PC-3 (cell line): ENCODE results near the gene TTC7B. TPM values are rescaled to one million over a fixed set of nuclear protein-coding genes. Genes with fewer than 3 reads are reported as not detected.

Experiments
- ATAC-seq: fragments of 200-7000 bp; cut with Tn5 transposase; 2 replicates; pipeline ENCODE4 v1.9.1; 2020; ENCODE audit warnings: mild to moderate bottlenecking, moderate library complexity
- BruUV-seq: library from RNA; stranded (reverse); fragments of 400-500 nt; replicated peaks from 2 replicates; lab custom pipeline; 2021; lab: Mats Ljungman, UMichigan
- CTCF ChIA-PET: fragments of 300-600 bp; sonication (Branson Sonifier 250); formaldehyde crosslinking; loops from one replicate; lab custom pipeline; 2022; ENCODE audit warnings: antibody characterized with exemption; lab: Charles Lee
- POLR2A ChIA-PET: fragments of 300-600 bp; sonication (Branson Sonifier 250); formaldehyde crosslinking; loops from one replicate; lab custom pipeline; 2022; ENCODE audit warnings: antibody characterized with exemption; ENCODE audit not compliant: unreplicated experiment; lab: Charles Lee
- DNase-seq: peaks from one replicate; pipeline ENCODE4 v3.0.0-alpha.2; 2015
- H2AFZ ChIP-seq: fragments of 300-600 bp; sonication (generic); 2 replicates; pipeline ENCODE4 v1.6.0; 2016; ENCODE audit warnings: antibody characterized with exemption, low read length
- H3F3A ChIP-seq: fragments of 300-600 bp; sonication (generic); one replicate; pipeline ENCODE4 v1.6.0; 2017; ENCODE audit warnings: antibody characterized with exemption, low read length, control low read depth, mild to moderate bottlenecking; ENCODE audit not compliant: unreplicated experiment
- H3K27ac ChIP-seq: fragments of 300-600 bp; sonication (generic); 2 replicates; pipeline ENCODE4 v1.5.1; 2016; ENCODE audit warnings: mild to moderate bottlenecking, low read length
- H3K27me3 ChIP-seq: fragments of 300-600 bp; sonication (generic); 2 replicates; pipeline ENCODE4 v1.6.1; 2016; ENCODE audit warnings: low read length, mixed read lengths
- H3K36me3 ChIP-seq: fragments of 300-600 bp; sonication (generic); 2 replicates; pipeline ENCODE4 v1.6.1; 2016; ENCODE audit warnings: low read depth, mixed run types, low read length, mixed read lengths
- H3K4me1 ChIP-seq: fragments of 300-600 bp; sonication (generic); 2 replicates; pipeline ENCODE4 v1.5.1; 2016; ENCODE audit warnings: low read length; ENCODE audit not compliant: insufficient read depth
- H3K4me2 ChIP-seq: fragments of 300-600 bp; sonication (generic); 2 replicates; pipeline ENCODE4 v1.6.0; 2016; ENCODE audit warnings: low read length
- H3K4me3 ChIP-seq: fragments of 300-600 bp; sonication (generic); 2 replicates; pipeline ENCODE4 v1.5.1; 2016; ENCODE audit warnings: mild to moderate bottlenecking, low read length, mixed read lengths
- H3K79me2 ChIP-seq: fragments of 300-600 bp; sonication (generic); 2 replicates; pipeline ENCODE4 v1.6.1; 2017; ENCODE audit warnings: low read length, mixed read lengths
- H3K9ac ChIP-seq: fragments of 300-600 bp; sonication (generic); 2 replicates; pipeline ENCODE4 v1.6.0; 2016; ENCODE audit warnings: mild to moderate bottlenecking, low read length
- H3K9me2 ChIP-seq: fragments of 300-600 bp; sonication (generic); replicated peaks from 2 replicates; pipeline ENCODE4 v1.6.1; 2016; ENCODE audit warnings: mixed run types, low read length, mixed read lengths
- H3K9me3 ChIP-seq: fragments of 300-600 bp; sonication (generic); 2 replicates; pipeline ENCODE4 v1.6.1; 2016; ENCODE audit warnings: low read length, mixed read lengths
- H4K20me1 ChIP-seq: fragments of 300-600 bp; sonication (generic); 2 replicates; pipeline ENCODE4 v1.6.1; 2016; ENCODE audit warnings: low read length, mixed read lengths
- CTCF ChIP-seq: fragments of 300-600 bp; sonication (generic); conservative IDR thresholded peaks from 2 replicates; pipeline ENCODE4 v1.5.1; 2017; ENCODE audit warnings: antibody characterized with exemption, low read depth, mild to moderate bottlenecking, low read length
- EZH2 ChIP-seq: fragments of 300-600 bp; sonication (generic); IDR thresholded peaks from one replicate; pipeline ENCODE4 v1.6.1; 2017; ENCODE audit warnings: antibody characterized with exemption, mild to moderate bottlenecking, low read length; ENCODE audit not compliant: unreplicated experiment
- EZH2phosphoT487 ChIP-seq: fragments of 300-600 bp; sonication (generic); IDR thresholded peaks from 2 replicates; pipeline ENCODE4 v1.6.1; 2018; ENCODE audit warnings: mild to moderate bottlenecking, antibody characterized with exemption, low read length, borderline replicate concordance
- intact Hi-C: fragments of 100-400 bp; cut with micrococcal nuclease; formaldehyde crosslinking; loops from 2 replicates; pipeline ENCODE4 v1.9.0; 2023
- total RNA-seq: library from RNA; depleted of rRNA; stranded (reverse); fragments of >200 nt; gene quantifications from 2 replicates; pipeline ENCODE4 v1.2.3, GENCODE V29; 2014

Gene TTC7B
- total RNA-seq, 1 experiment from 2014 or later, result 45.6 TPM

DNA sequence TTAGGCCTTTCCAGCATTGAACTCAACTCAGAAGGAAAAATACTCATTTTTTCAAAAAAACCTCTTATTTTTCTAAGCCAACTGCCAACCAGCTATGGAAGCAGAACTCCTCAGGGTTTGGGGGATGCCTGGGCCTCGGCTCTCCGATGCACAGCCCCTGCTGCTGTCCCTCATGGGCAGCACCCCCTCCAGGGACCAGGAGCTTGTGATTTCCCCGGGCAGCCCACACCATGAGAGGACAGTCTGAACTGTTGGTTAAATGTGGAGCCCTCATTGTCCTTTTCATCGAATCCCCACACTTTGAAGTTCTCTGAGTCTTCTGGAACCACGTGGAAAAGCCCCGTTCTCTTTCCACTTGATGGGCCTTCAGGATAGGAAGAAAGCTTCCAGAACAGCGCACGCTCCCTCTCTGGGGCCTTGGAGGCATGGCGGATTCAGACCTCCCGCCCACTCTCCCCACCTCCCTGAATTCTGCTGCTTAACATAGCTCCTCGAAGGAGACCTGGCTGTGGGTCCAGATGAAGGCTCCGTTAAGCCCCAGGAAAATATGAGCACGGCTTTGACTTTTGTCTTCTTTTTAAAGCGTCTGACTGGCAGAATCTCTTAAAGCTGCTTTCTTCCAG lies 262.8 kb downstream of the TTC7B start:
- Histone ChIP-seq H3F3A (no peaks in the 10 kb centered on the region), H3K4me1 (no peaks in the 10 kb centered on the region), H3K9me3 (no peaks in the 10 kb centered on the region), H3K4me3 (no peak overlapping the region), H3K9ac (no peak overlapping the region), H3K4me2 (no peak overlapping the region), H4K20me1 (no peaks in the 10 kb centered on the region), H2AFZ (no peak overlapping the region), H3K79me2 (no peaks in the 10 kb centered on the region), H3K36me3 (no peaks in the 10 kb centered on the region), H3K27me3 (no peaks in the 10 kb centered on the region), H3K27ac (no peak overlapping the region), H3K9me2 (no peaks in the 10 kb centered on the region)
- no peak for ATAC-seq
- intact Hi-C loops, result no loop called here
- TF ChIP-seq CTCF, result no peak
- TF ChIP-seq EZH2phosphoT487, result no peak
- no peak for TF ChIP-seq EZH2
- ChIA-PET CTCF (no interaction called here), POLR2A (no interaction called here)
- no peak for DNase-seq
- BruUV-seq, result no TSS peak

GRCh38 chr14:90552465-90553297 lies 263.5 kb downstream of the TTC7B start:
- H3K9me3 ChIP-seq, result no peaks in the 10 kb centered on the region
- H3K27ac ChIP-seq, result no peak overlapping the region
- TF ChIP-seq EZH2phosphoT487 (no peak), EZH2 (no peak), CTCF (no peak)
- no peak overlapping the region for H2AFZ ChIP-seq
- CTCF ChIA-PET, result no interaction called here
- no peak overlapping the region for H3K4me2 ChIP-seq
- H3K79me2 ChIP-seq, result no peaks in the 10 kb centered on the region
- intact Hi-C loops, result no loop called here
- no TSS peak for BruUV-seq
- no peaks in the 10 kb centered on the region for H3K9me2 ChIP-seq
- DNase-seq (no peak), ATAC-seq (no peak)
- no peaks in the 10 kb centered on the region for H3K27me3 ChIP-seq
- no peak overlapping the region for H3K4me3 ChIP-seq
- H3K36me3 ChIP-seq, result no peaks in the 10 kb centered on the region
- H3K9ac ChIP-seq, result no peak overlapping the region
- H3K4me1 ChIP-seq, result no peaks in the 10 kb centered on the region
- no peaks in the 10 kb centered on the region for H3F3A ChIP-seq
- POLR2A ChIA-PET, result no interaction called here
- H4K20me1 ChIP-seq, result no peaks in the 10 kb centered on the region
